Heart left ventricle (tissue), 13 donors: ENCODE data around the gene ZBTB21.

Experiments used
- POLR2A ChIP-seq, 2 donors: fragments of 450-650 bp; IDR thresholded peaks; one replicate each; pipeline ENCODE4 v1.6.1; 2017; ENCODE audit warnings: antibody characterized with exemption in 2 of 2, mild to moderate bottlenecking in 2 of 2, moderate library complexity in 2 of 2
- TF ChIP-seq, protein P1 (sequence below), 12 donors: fragments of 200-600 bp; sonication (generic) in 4 of 12; IDR thresholded peaks; one replicate each; pipeline versions ENCODE4 v1.5.0 to v1.8.0; 2018 to 2022; ENCODE audit warnings: antibody characterized with exemption in 12 of 12, mild to moderate bottlenecking in 5 of 12
- donor health status: ischemic (EF 13 %, LVEDD 7.1; RV severe dilation, severe dysfunction).
- donor health status: DM: no; HTN: yes; CAD: no.
- donor health status: DM: no; HTN: no; CAD: no.
- donor health status: ischemic (EF 25% LVEDD 6.9; RV normal size, moderate dysfunction).
- donor health status: ischemic (EF 25% LVEDD 5.7; RV mildly dilated, moderate dysfunction).
- donor health status: ischemic (EF 35%, LVEDD 5.7; RV mildly dilated, moderate dysfunction).
- donor health status: nonischemic (EF 11% LVEDD 7.7; RV severe dilation, severe dysfunction).
- donor health status: DM: yes; HTN: yes; CAD: no.
- donor health status: PGD.
- donor health status: ischemic (EF 29% LVEDD 5.4; RV normal size, mild dysfunction).
- donor health status: nonischemic (EF 23%, LVEDD 6.1; RV moderate dilation, normal function).

- TF ChIP-seq, protein P1, sequence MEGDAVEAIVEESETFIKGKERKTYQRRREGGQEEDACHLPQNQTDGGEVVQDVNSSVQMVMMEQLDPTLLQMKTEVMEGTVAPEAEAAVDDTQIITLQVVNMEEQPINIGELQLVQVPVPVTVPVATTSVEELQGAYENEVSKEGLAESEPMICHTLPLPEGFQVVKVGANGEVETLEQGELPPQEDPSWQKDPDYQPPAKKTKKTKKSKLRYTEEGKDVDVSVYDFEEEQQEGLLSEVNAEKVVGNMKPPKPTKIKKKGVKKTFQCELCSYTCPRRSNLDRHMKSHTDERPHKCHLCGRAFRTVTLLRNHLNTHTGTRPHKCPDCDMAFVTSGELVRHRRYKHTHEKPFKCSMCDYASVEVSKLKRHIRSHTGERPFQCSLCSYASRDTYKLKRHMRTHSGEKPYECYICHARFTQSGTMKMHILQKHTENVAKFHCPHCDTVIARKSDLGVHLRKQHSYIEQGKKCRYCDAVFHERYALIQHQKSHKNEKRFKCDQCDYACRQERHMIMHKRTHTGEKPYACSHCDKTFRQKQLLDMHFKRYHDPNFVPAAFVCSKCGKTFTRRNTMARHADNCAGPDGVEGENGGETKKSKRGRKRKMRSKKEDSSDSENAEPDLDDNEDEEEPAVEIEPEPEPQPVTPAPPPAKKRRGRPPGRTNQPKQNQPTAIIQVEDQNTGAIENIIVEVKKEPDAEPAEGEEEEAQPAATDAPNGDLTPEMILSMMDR (IDR thresholded peaks at IDR 0.05): no peak
- no peak for TF ChIP-seq POLR2A (IDR thresholded peaks at IDR 0.05)
Observed at GRCh38 chr21:41952568-41953248, 57.5 kb downstream of the ZBTB21 start.
